ENCODE results near the gene HELZ.

The HELZ gene

DNA sequence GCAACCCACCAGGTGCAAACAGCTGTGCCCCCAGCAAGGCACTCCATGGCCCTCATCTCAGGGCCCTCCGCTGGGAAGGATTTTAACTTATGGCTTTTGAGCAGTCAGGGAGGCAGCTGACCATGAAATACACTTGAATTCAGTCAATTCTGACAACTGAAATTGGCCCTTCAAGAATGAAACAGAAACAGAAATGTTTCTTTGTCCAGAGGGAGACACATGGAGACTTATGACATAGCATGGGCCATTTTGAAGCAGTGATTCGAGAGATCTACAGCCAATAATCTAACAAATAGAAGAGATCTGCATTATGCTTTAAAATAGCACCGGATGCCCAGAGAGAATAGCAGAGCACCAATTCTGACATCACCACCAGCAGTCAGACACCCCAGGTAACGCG is 193.2 kb downstream of the HELZ start:
- TF ChIP-seq, protein P1, sequence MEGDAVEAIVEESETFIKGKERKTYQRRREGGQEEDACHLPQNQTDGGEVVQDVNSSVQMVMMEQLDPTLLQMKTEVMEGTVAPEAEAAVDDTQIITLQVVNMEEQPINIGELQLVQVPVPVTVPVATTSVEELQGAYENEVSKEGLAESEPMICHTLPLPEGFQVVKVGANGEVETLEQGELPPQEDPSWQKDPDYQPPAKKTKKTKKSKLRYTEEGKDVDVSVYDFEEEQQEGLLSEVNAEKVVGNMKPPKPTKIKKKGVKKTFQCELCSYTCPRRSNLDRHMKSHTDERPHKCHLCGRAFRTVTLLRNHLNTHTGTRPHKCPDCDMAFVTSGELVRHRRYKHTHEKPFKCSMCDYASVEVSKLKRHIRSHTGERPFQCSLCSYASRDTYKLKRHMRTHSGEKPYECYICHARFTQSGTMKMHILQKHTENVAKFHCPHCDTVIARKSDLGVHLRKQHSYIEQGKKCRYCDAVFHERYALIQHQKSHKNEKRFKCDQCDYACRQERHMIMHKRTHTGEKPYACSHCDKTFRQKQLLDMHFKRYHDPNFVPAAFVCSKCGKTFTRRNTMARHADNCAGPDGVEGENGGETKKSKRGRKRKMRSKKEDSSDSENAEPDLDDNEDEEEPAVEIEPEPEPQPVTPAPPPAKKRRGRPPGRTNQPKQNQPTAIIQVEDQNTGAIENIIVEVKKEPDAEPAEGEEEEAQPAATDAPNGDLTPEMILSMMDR (IDR thresholded peaks at IDR 0.05; ENCODE audit: low read depth, low read length, missing control alignments) = no peak
- peak; percentile 7 for DNase-seq (ENCODE audit: low read depth)
- H3K4me3 ChIP-seq (ENCODE audit: low read depth, low read length) = no peak overlapping the region

DNA sequence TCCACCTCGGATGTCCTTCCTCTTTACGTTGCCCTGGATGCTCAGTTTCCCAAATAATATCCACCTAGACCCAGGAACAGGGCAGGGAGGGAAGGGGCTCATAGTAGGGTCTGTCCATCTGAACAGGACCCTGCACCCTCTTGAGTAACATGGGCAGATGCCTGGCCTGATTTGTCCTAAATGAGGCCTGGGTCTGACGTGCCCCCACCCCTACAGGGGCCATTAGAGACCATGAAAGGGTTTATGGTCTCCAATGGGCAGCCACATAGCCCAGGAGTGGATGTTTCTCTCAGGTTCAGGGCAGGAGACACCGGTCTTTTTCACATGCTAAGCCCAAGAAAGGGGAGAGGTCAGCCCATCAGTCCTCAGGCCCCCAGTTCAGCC is 193.8 kb downstream of the HELZ start:
- TF ChIP-seq, protein P1 (IDR thresholded peaks at IDR 0.05; ENCODE audit: low read depth, low read length, missing control alignments) = no peak
- no peak overlapping the region for H3K4me3 ChIP-seq (ENCODE audit: low read depth, low read length)
- no peak for DNase-seq (ENCODE audit: low read depth)

DNA sequence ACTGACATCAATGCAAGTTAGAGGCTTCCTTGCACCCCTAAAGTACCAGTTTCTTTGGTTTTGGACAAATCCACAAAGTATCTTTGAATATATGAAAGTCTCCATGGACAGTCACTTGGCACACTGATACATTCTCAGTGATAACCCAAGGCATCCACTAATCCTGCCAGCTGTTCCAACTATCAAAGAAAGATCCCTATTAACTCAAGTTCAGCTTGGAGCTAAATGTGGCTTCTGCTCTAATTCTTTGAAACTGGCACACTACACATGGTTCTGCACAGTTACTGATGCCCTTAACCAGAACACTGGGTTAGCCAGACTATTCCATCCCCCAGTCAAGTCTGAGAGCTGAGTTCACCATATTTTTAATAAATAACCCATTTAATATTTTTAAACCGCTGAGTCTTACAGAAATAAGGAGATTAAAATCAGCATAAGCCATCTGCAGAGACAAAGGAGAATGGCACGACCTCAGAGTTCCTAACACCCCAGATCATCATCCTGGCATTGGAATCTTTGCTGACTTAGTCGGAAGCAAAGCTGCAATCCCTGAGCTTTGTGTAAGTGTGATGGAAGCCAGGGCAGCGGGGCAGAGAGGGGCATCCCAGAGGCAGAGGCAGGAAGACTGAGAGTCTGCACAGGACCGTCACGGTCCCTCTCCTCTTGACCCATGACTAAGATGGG is 194.4 kb downstream of the HELZ start:
- TF ChIP-seq, protein P1 (IDR thresholded peaks at IDR 0.05; ENCODE audit: low read depth, low read length, missing control alignments) = no peak

DNA sequence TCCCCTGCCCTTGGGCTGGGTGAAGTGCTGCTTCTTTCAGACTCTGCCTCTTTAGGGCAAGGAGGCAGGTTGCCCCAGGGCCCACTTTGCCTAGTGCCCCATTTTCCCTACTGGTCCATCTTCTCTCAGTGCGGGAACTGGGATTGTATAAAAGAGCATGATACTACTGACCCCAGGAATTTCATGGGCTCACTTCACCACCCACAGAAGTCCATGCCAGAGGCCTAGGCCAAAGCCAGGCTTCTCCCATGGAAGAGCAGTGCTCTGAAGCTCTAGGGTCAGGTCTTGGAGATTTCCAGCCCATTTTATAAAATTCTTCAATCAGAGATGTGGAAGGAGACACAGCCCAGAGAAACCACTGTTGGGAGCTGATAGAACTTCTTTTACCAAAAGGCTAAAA is 194.9 kb downstream of the HELZ start:
- no peak for DNase-seq (ENCODE audit: low read depth)
- TF ChIP-seq, protein P1 (IDR thresholded peaks at IDR 0.05; ENCODE audit: low read depth, low read length, missing control alignments) = no peak

More for the DNA sequence above, 194.4 kb downstream of the HELZ start:
- DNase-seq (ENCODE audit: low read depth) = no peak
- no peak overlapping the region for H3K4me3 ChIP-seq (ENCODE audit: low read depth, low read length)

DNA sequence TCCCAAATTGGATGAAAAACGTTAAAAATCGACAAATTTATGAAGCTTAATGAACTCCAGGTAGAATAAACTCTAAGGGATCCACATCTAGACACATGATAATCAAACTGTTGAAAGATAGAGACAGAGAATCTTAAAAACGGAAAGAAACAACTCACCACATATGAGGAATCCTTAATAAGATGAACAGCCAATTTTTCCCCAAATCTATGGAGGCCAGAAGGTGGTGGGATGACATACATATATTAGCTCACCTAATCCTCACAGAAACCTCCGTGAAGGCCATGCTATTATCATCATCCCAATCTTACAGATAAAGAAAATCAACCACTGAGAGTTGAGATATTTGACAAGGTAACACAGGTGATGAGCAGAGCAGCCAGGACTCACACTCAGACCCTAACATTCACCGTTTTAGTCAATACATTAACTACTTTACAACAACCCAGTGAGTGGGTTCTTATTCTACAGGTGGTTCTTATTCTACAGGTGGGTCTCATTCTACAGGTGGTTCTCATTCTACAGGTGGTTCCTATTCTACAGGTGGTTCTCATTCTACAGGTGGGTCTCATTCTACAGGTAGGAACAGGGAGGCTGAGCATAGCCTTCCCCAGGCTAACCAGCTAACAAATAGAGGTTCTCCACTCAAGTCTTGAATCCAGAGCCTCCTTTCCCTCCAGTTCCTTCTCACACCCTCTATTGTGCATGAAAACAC is 195.8 kb downstream of the HELZ start:
- DNase-seq (ENCODE audit: low read depth) = no peak
- no peak overlapping the region for H3K4me3 ChIP-seq (ENCODE audit: low read depth, low read length)
- TF ChIP-seq, protein P1 (IDR thresholded peaks at IDR 0.05; ENCODE audit: low read depth, low read length, missing control alignments) = no peak

More for the DNA sequence above, 194.9 kb downstream of the HELZ start:
- no peak overlapping the region for H3K4me3 ChIP-seq (ENCODE audit: low read depth, low read length)

DNA sequence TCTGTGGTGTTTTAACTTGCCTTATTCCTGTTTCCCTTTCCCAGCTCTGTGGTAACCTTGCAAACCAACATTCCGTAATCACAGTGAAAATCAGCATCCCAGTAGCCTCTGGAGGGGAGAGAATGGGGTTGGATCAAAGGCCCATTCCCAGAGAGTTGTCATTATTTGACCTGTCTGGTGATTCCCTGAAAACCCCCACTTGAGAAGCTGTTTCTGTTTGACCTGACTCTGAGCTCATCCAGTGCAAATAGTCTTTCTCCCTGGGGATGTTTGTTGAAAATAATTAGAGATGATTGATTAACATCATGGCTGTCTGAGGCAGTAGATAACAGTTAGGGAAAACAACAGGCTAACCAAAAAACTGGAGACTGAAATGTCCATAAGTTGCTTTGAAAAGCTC is 197.6 kb downstream of the HELZ start:
- no peak overlapping the region for H3K4me3 ChIP-seq (ENCODE audit: low read depth, low read length)
- TF ChIP-seq, protein P1 (IDR thresholded peaks at IDR 0.05; ENCODE audit: low read depth, low read length, missing control alignments) = no peak
- no peak for DNase-seq (ENCODE audit: low read depth)

Data from GM12864 (cell line).